Astrocyte of the cerebellum (primary cell): Measurements from ENCODE around the gene PDLIM4.

Experiments used
- DNase-seq: peaks from one replicate; pipeline ENCODE4 v3.0.0-alpha.2; 2011; ENCODE audit warnings: low read depth
- H3K4me3 ChIP-seq: 2 replicates; pipeline ENCODE4 v1.5.1; 2011; ENCODE audit warnings: mild to moderate bottlenecking, low read depth, low read length, moderate library complexity
- CTCF ChIP-seq: IDR thresholded peaks from 2 replicates; pipeline ENCODE4 v1.5.1; 2012; ENCODE audit warnings: low read length, low read depth, moderate library complexity, mild to moderate bottlenecking; ENCODE audit errors: missing control alignments
- in situ Hi-C: cut with HindIII; loops from 2 replicates; pipeline ENCODE4 v1.10.0; 2017; ENCODE audit warnings: low sequenced_read_pairs

The PDLIM4 gene

GRCh38 chr5:132220491-132220890 lies 37.0 kb upstream of the PDLIM4 start:
- DNase-seq = no peak
- no peak for TF ChIP-seq CTCF
- in situ Hi-C loops = no loop called here
- no peak overlapping the region for H3K4me3 ChIP-seq

GRCh38 chr5:132221781-132222648 lies 35.5 kb upstream of the PDLIM4 start:
- in situ Hi-C loops = no loop called here

GRCh38 chr5:132222649-132223038 lies 34.9 kb upstream of the PDLIM4 start:
- no peak for TF ChIP-seq CTCF
- no peak for DNase-seq
- in situ Hi-C loops = no loop called here
- H3K4me3 ChIP-seq = no peak overlapping the region

More at GRCh38 chr5:132221781-132222648, 35.5 kb upstream of the PDLIM4 start:
- TF ChIP-seq CTCF = peak; percentile 18
- DNase-seq = peak; percentile 82
- H3K4me3 ChIP-seq = no peak overlapping the region

- DNase-seq = no peak
- H3K4me3 ChIP-seq = no peak overlapping the region
- in situ Hi-C loops = no loop called here
- TF ChIP-seq CTCF = no peak
Observed at GRCh38 chr5:132223861-132224260, 33.6 kb upstream of the PDLIM4 start.

- H3K4me3 ChIP-seq = no peak overlapping the region
- in situ Hi-C loops = no loop called here
Observed at GRCh38 chr5:132224716-132225115, 32.8 kb upstream of the PDLIM4 start.

More at GRCh38 chr5:132224716-132225115, 32.8 kb upstream of the PDLIM4 start:
- no peak for DNase-seq
- no peak for TF ChIP-seq CTCF
